ENCODE data around the gene SARDH.

The SARDH gene

DNA sequence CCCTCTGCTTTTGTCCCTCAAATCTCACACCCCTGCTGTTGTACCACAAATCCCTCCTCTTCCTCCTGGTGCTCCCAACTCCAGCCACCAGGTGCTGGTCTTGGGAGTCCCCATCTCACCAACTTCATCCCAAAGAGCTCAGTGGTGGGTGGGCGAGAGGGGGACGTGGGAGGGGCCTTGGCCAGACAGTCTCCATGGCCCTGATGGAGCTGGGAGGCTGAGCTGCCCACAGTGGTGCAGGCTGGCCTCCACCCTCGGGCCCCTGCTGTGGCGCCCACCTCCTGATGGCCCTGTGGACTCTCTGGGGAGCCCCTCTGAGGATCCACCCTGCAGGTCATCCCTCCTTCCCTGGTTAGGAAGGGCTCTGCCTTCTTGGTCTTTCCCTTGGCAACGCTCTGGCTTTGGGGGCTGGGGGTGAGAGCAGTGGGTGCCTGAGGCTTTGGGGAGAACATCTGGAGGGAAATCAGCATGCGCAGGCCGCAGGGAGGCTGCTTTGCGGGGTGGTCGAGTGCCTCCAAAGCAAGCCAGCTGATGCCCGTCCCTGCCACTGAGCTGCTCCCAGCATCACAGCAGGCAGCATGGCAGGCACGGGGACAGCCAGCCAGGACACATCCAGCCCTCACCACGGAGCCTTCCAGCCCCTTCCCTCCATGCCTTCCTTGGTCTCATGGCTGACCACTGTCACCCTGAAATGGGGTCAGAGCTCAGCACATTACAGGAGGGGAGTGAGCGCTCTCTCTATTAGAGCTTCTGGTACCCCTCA, 121.3 kb downstream of the SARDH start:
- DNase-seq, result no peak

DNA sequence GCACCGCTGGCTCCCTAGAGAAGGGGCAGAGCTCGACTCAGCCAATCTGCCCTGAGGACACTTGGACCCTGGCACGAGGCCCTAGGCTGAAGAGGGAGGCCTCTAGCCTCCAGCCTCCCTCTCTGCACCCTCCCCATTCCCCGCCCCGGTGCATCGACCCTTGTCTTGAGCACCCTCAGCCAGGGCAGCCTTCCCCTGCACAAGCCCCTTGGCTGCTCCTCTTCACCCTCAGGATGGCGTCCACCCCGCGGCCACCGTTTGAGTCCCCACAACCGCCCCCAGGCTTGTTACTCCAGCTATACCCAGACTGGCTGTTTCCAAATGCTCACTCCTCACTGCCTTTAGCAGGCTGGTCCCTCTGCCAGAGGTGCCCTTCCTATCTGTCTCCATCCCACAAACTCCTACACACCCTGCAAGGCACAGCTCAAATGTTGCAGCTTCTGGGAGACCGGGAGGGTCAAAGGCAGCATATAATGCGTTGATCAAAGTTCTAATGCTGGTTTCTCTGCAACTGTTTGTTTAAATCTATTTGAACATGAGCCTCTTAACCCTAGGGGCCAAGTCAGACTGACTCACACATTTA, 122.5 kb downstream of the SARDH start:
- no peak for DNase-seq

DNA sequence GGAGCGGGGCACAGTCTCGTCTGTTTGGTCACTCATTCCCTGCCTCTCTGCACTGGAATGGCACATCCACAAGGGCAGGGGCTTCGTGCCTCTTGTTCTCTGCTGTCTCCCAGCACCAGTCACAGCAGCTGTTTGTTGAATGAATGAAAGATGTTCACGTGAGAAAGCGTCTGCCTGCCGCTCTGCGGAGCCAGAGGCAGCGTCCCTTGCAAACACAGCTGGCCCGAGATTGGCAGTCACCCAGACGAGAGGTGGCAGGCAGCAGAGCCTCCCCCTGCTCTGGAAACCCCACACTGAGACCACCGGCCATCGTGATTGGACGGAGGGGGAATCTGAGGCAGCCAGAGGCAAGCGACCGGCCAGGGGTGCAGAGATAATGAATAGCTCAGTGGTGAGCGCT, 123.0 kb downstream of the SARDH start:
- no peak for DNase-seq

DNA sequence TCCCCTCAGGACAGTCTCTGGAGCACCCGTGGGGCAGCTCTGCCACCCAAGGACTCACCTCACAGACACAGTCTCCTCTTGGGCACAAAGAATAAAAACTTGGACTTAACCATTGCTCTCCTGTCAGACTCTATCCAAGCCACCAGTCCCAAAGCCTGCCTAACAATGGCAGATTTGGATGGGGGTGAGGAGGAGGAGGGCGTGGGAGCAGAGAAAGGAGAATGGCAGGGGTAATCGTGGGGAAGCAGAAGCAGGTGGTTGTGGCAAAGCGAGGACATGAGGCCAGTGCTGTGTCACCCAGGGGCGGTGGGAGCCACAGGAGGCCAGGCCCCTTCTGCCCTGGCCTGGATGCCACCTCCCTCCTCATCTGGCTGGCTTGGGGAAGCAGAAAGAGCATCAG, 123.5 kb downstream of the SARDH start:
- no peak for DNase-seq

DNA sequence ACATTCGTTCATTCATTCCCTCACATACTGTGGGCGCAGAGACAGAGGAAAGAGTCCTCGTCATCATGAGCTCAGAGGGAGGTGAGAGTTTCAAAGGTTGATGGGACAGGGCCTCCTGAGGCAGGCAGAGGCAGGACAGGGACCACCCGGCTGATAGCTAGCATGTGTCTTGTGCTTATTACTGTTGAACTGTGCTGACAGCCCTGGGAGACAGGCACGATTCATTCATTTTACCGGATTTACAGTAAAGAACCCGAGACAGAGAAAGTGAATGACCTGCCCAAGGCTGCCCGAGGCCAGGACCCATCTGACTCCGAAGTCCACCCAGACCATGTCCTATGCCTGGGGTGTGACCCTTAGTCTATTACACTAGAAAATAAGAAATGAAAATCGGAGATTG, 124.1 kb downstream of the SARDH start:
- DNase-seq, result no peak
